Esophagus squamous epithelium (tissue), 5 donors: Measurements from ENCODE around the gene EAPP. TPM values are rescaled to one million over a fixed set of nuclear protein-coding genes. Genes with fewer than 3 reads are reported as not detected.

ENCODE experiments used
- DNase-seq: peaks from one replicate; lab custom pipeline; 2025; lab: John Stamatoyannopoulos, UW
- H3K27ac ChIP-seq, 4 donors: fragments of 200-600 bp; sonication (generic); one replicate each; pipeline ENCODE4 v1.5.1; 2016 to 2019; ENCODE audit warnings: mild to moderate bottlenecking in 1 of 4
- H3K27me3 ChIP-seq, 4 donors: fragments of 200-600 bp; sonication (generic); 1 replicate in 3 of 4; 2 replicates in 1 of 4; pipeline versions ENCODE4 v1.5.1 to v1.6.0; 2017 to 2021; ENCODE audit warnings: antibody characterized with exemption in 1 of 4
- H3K36me3 ChIP-seq, 3 donors: fragments of 200-600 bp; sonication (generic); one replicate each; pipeline ENCODE4 v1.5.1; 2016 to 2019
- H3K4me1 ChIP-seq, 3 donors: fragments of 200-600 bp; sonication (generic); one replicate each; pipeline ENCODE4 v1.5.1; 2017 to 2019
- H3K4me3 ChIP-seq, 4 donors: fragments of 200-600 bp; sonication (generic); 1 replicate in 3 of 4; 2 replicates in 1 of 4; pipeline ENCODE4 v1.5.1; 2016 to 2019; ENCODE audit warnings: mild to moderate bottlenecking in 2 of 4, moderate library complexity in 1 of 4
- H3K9me3 ChIP-seq, 3 donors: fragments of 200-600 bp; sonication (generic); one replicate each; pipeline ENCODE4 v1.5.1; 2016 to 2019
- CTCF ChIP-seq, 6 experiments: fragments of 450-650 bp in 4 of 6; fragments of 200-600 bp in 2 of 6; sonication (generic) in 2 of 6; IDR thresholded peaks; one replicate each; pipeline ENCODE4 v1.5.1; 2016 to 2019; ENCODE audit warnings: antibody characterized with exemption in 6 of 6, mild to moderate bottlenecking in 4 of 6, moderate library complexity in 4 of 6
- POLR2A ChIP-seq, 4 donors: fragments of 450-650 bp; IDR thresholded peaks; one replicate each; pipeline ENCODE4 v1.6.1; 2017; ENCODE audit warnings: antibody characterized with exemption in 4 of 4, mild to moderate bottlenecking in 4 of 4, moderate library complexity in 3 of 4
- WGBS, 2 donors: methylation state at CpG; one replicate each; pipeline ENCODE4 v1.1.5; 2018; 5-methylcytosine and 5-hydroxymethylcytosine counted together
- intact Hi-C: fragments of 100-400 bp; cut with DNase I; formaldehyde crosslinking; loops from one replicate; pipeline ENCODE4 v1.15.0; 2022
- total RNA-seq, 4 donors: library from RNA; depleted of rRNA; stranded (reverse); fragments of >200 nt; gene quantifications; one replicate each; pipeline ENCODE4 v1.1.0, GENCODE V29; 2016
- donor health status: DM: yes; HTN: yes; CAD: no.

The EAPP gene
- total RNA-seq, 4 donors from 2014 or later, result 14.6 to 39.7 (median 30.7) TPM

- DNase-seq, result peak; percentile 7
- Histone ChIP-seq H3K36me3 (no peaks in the 10 kb centered on the region), H3K4me3 (peak overlapping the region in 1 of 4 donors; percentile 40), H3K27me3 (no peaks in the 10 kb centered on the region), H3K27ac (peak overlapping the region; percentile 83 to 94 (median 92)), H3K4me1 (peaks cover 20 to 37% (median 23%) of the 10 kb centered on the region in 3 donors), H3K9me3 (no peaks in the 10 kb centered on the region)
- 10 to 22% methylated on average over 6 to 14 of the region's 14 CpGs for WGBS, 2 donors
- intact Hi-C loops, result no loop called here
- TF ChIP-seq CTCF (IDR thresholded peaks at IDR 0.05) (peak in 1 of 6 experiments; percentile 25), POLR2A (IDR thresholded peaks at IDR 0.05) (peak in 3 of 4 donors; percentile 23 to 45 (median 37))
These were observed 42.6 kb downstream of the EAPP start for GRCh38 chr14:34496679-34497513.

- Histone ChIP-seq H3K4me3 (no peak overlapping the region), H3K9me3 (no peaks in the 10 kb centered on the region), H3K27me3 (no peaks in the 10 kb centered on the region), H3K36me3 (no peaks in the 10 kb centered on the region), H3K27ac (peak overlapping the region; percentile 83 to 94 (median 92)), H3K4me1 (peaks cover 23 to 44% (median 26%) of the 10 kb centered on the region in 3 donors)
- 36 to 47% methylated on average over 11 of the region's 11 CpGs for WGBS, 2 donors
- DNase-seq, result no peak
- no peak for TF ChIP-seq CTCF (IDR thresholded peaks at IDR 0.05)
- no peak for TF ChIP-seq POLR2A (IDR thresholded peaks at IDR 0.05)
- intact Hi-C loops, result no loop called here
These were observed 43.4 kb downstream of the EAPP start for GRCh38 chr14:34496007-34496678.

GRCh38 chr14:34489324-34489723 lies 50.2 kb downstream of the EAPP start:
- intact Hi-C loops, result no loop called here
- peak overlapping the region; percentile 74 to 88 (median 80) for H3K27ac ChIP-seq
- peaks cover 0 to 34% (median 12%) of the 10 kb centered on the region in 3 donors for H3K4me1 ChIP-seq

GRCh38 chr14:34488528-34488927 lies 51.0 kb downstream of the EAPP start:
- 94 to 95% methylated on average over 6 of the region's 7 CpGs for WGBS, 2 donors
- Histone ChIP-seq H3K9me3 (no peaks in the 10 kb centered on the region), H3K27ac (peak overlapping the region in 3 of 4 donors; percentile 62 to 88 (median 80)), H3K4me1 (peaks cover 0 to 34% (median 12%) of the 10 kb centered on the region in 3 donors), H3K36me3 (no peaks in the 10 kb centered on the region), H3K4me3 (no peak overlapping the region), H3K27me3 (no peaks in the 10 kb centered on the region)
- no peak for DNase-seq
- intact Hi-C loops, result no loop called here
- TF ChIP-seq POLR2A (IDR thresholded peaks at IDR 0.05), result no peak
- TF ChIP-seq CTCF (IDR thresholded peaks at IDR 0.05), result no peak

More at GRCh38 chr14:34489324-34489723, 50.2 kb downstream of the EAPP start:
- H3K27me3 ChIP-seq, result no peaks in the 10 kb centered on the region
- DNase-seq, result no peak
- no peak for TF ChIP-seq CTCF (IDR thresholded peaks at IDR 0.05)
- no peak for TF ChIP-seq POLR2A (IDR thresholded peaks at IDR 0.05)
- WGBS, 2 donors, result 20 to 21% methylated on average over 1 of the region's 1 CpG
- no peak overlapping the region for H3K4me3 ChIP-seq
- H3K36me3 ChIP-seq, result no peaks in the 10 kb centered on the region
- H3K9me3 ChIP-seq, result no peaks in the 10 kb centered on the region

GRCh38 chr14:34484726-34485125 lies 54.8 kb downstream of the EAPP start:
- TF ChIP-seq POLR2A (IDR thresholded peaks at IDR 0.05), result no peak
- no peak for TF ChIP-seq CTCF (IDR thresholded peaks at IDR 0.05)
- intact Hi-C loops, result no loop called here

More at GRCh38 chr14:34484726-34485125, 54.8 kb downstream of the EAPP start:
- Histone ChIP-seq H3K27me3 (no peaks in the 10 kb centered on the region), H3K27ac (no peak overlapping the region), H3K4me3 (no peak overlapping the region), H3K4me1 (peaks cover 0 to 13% (median 2%) of the 10 kb centered on the region in 3 donors), H3K36me3 (no peaks in the 10 kb centered on the region), H3K9me3 (no peaks in the 10 kb centered on the region)
- DNase-seq, result no peak
- 84 to 86% methylated on average over 1 of the region's 1 CpG for WGBS, 2 donors
